HFFc6 (cell line): Measurements from ENCODE around the gene ARHGAP26. TPM values are rescaled to one million over a fixed set of nuclear protein-coding genes. Genes with fewer than 3 reads are reported as not detected.

Experiments
- DNase-seq: peaks from one replicate; pipeline ENCODE4 v3.0.0-alpha.2; 2018
- H3K27ac Mint-ChIP-seq: 2 replicates; pipeline ENCODE4 v1.8.0; 2020; ENCODE audit warnings: mild to moderate bottlenecking, mixed read lengths
- H3K27me3 Mint-ChIP-seq: 2 replicates; pipeline ENCODE4 v1.8.0; 2021; ENCODE audit warnings: mild to moderate bottlenecking, moderate library complexity, mixed read lengths; ENCODE audit not compliant: insufficient read depth
- H3K36me3 Mint-ChIP-seq: 2 replicates; pipeline ENCODE4 v1.8.0; 2021; ENCODE audit warnings: low read depth, mixed read lengths
- H3K4me1 Mint-ChIP-seq: 2 replicates; pipeline ENCODE4 v1.8.0; 2020; ENCODE audit warnings: low read depth, mixed read lengths
- H3K4me3 Mint-ChIP-seq: 2 replicates; pipeline ENCODE4 v1.8.0; 2020; ENCODE audit warnings: mild to moderate bottlenecking, moderate library complexity, mixed read lengths
- H3K9me3 Mint-ChIP-seq: 2 replicates; pipeline ENCODE4 v1.8.0; 2020; ENCODE audit warnings: mild to moderate bottlenecking, mixed read lengths
- CTCF ChIP-seq: fragments of 200-600 bp; sonication (generic); IDR thresholded peaks from 2 replicates; pipeline ENCODE4 v1.5.0; 2021; ENCODE audit warnings: antibody characterized with exemption, mild to moderate bottlenecking
- total RNA-seq, 6 experiments: library from RNA; stranded (reverse); fragmentation: NEBNext Ultra II Directional; extraction: Animal tissue kit (Norgen Biotek cat#: 25700); gene quantifications; 2 replicates in 1 of 6; 3 replicates in 5 of 6; pipeline ENCODE4 v1.2.3, GENCODE V29; 2021

ARHGAP26 gene
- total RNA-seq, 6 experiments from 2014 or later, result 2.3 to 3.6 (median 3.1) TPM

GRCh38 chr5:143235423-143235822, 465.2 kb downstream of the ARHGAP26 start:
- Mint-ChIP-seq H3K4me3 (no peak overlapping the region), H3K4me1 (peaks cover 59% of the 10 kb centered on the region), H3K27ac (peak overlapping the region; percentile 70), H3K27me3 (peaks cover 5% of the 10 kb centered on the region), H3K36me3 (peaks cover 7% of the 10 kb centered on the region; the same call in 1 of the 2 replicates), H3K9me3 (no peaks in the 10 kb centered on the region)
- DNase-seq, result peak; percentile 80
- TF ChIP-seq CTCF, result no peak

GRCh38 chr5:143236682-143237081, 466.5 kb downstream of the ARHGAP26 start:
- TF ChIP-seq CTCF, result no peak
- Mint-ChIP-seq H3K27ac (no peak overlapping the region), H3K4me1 (peaks cover 61% of the 10 kb centered on the region), H3K4me3 (no peak overlapping the region), H3K27me3 (peaks cover 5% of the 10 kb centered on the region), H3K36me3 (peaks cover 7% of the 10 kb centered on the region; the same call in 1 of the 2 replicates), H3K9me3 (no peaks in the 10 kb centered on the region)
- DNase-seq, result no peak

GRCh38 chr5:143237664-143238063, 467.5 kb downstream of the ARHGAP26 start:
- H3K4me1 Mint-ChIP-seq, result peaks cover 70% of the 10 kb centered on the region
- no peak for TF ChIP-seq CTCF
- no peaks in the 10 kb centered on the region for H3K9me3 Mint-ChIP-seq
- peaks cover 7% of the 10 kb centered on the region; the same call in 1 of the 2 replicates for H3K36me3 Mint-ChIP-seq
- H3K27ac Mint-ChIP-seq, result no peak overlapping the region
- no peak for DNase-seq
- no peak overlapping the region for H3K4me3 Mint-ChIP-seq
- peaks cover 5% of the 10 kb centered on the region for H3K27me3 Mint-ChIP-seq

- peaks cover 7% of the 10 kb centered on the region; the same call in 1 of the 2 replicates for H3K36me3 Mint-ChIP-seq
- H3K9me3 Mint-ChIP-seq, result no peaks in the 10 kb centered on the region
- peaks cover 5% of the 10 kb centered on the region for H3K27me3 Mint-ChIP-seq
- TF ChIP-seq CTCF, result no peak
- no peak for DNase-seq
- no peak overlapping the region for H3K27ac Mint-ChIP-seq
- peaks cover 70% of the 10 kb centered on the region for H3K4me1 Mint-ChIP-seq
- no peak overlapping the region for H3K4me3 Mint-ChIP-seq
Observed at GRCh38 chr5:143238620-143239019, 468.4 kb downstream of the ARHGAP26 start.

- Mint-ChIP-seq H3K4me1 (peaks cover 70% of the 10 kb centered on the region), H3K4me3 (no peak overlapping the region), H3K27ac (no peak overlapping the region), H3K9me3 (no peaks in the 10 kb centered on the region), H3K36me3 (peaks cover 7% of the 10 kb centered on the region; the same call in 1 of the 2 replicates), H3K27me3 (peaks cover 5% of the 10 kb centered on the region)
- TF ChIP-seq CTCF, result no peak
- DNase-seq, result no peak
Observed at GRCh38 chr5:143239882-143240518, 469.8 kb downstream of the ARHGAP26 start.
